Measurements from ENCODE around the gene DRICH1.

GRCh38 chr22:23591201-23591791, 40.8 kb downstream of the DRICH1 start:
- TF ChIP-seq, protein P1, sequence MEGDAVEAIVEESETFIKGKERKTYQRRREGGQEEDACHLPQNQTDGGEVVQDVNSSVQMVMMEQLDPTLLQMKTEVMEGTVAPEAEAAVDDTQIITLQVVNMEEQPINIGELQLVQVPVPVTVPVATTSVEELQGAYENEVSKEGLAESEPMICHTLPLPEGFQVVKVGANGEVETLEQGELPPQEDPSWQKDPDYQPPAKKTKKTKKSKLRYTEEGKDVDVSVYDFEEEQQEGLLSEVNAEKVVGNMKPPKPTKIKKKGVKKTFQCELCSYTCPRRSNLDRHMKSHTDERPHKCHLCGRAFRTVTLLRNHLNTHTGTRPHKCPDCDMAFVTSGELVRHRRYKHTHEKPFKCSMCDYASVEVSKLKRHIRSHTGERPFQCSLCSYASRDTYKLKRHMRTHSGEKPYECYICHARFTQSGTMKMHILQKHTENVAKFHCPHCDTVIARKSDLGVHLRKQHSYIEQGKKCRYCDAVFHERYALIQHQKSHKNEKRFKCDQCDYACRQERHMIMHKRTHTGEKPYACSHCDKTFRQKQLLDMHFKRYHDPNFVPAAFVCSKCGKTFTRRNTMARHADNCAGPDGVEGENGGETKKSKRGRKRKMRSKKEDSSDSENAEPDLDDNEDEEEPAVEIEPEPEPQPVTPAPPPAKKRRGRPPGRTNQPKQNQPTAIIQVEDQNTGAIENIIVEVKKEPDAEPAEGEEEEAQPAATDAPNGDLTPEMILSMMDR (IDR thresholded peaks at IDR 0.05; ENCODE audit: insufficient read depth, low read length, poor library complexity, severe bottlenecking): peak; percentile 77
- no peak for TF ChIP-seq EZH2phosphoT487 (conservative IDR thresholded peaks at IDR 0.05; ENCODE audit: low read length)
